Activated naive CD4-positive, alpha-beta T cell treated with anti-CD3 and anti-CD28 coated beads, Interleukin-2, amount 50 U/mL, for 16 hours (primary cell): ENCODE results near the gene CCT5.
A peak's percentile ranks its signal among the peaks of the same experiment; 100 is the strongest.
"Not testable (repeated sequence)": the region's sequence is repeated elsewhere in the genome, so short reads cannot be mapped to it uniquely, and the experiment has no call there.

Experiments
- DNase-seq: peaks from one replicate; pipeline ENCODE4 v3.0.0-alpha.2; 2020

CCT5 gene

DNA sequence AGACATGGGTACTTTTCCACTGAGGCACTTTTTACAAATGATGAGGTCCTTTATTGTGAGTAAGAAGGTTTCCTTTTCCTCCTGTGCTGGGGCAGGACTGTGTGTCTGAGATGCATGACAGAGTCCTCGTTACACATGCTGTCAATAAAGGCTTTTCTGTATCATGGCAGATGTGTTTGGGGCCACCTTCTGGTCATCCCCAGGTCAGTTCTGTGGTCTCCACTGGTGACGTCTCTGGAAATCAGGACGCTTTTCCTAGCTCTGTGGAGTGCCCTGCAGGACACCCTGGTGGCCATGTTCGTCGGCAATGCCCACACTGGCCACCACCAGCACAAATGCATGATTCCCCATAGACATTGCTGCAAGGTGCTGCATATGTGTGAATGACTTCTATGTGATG, 54.9 kb downstream of the CCT5 start:
- no peak for DNase-seq

DNA sequence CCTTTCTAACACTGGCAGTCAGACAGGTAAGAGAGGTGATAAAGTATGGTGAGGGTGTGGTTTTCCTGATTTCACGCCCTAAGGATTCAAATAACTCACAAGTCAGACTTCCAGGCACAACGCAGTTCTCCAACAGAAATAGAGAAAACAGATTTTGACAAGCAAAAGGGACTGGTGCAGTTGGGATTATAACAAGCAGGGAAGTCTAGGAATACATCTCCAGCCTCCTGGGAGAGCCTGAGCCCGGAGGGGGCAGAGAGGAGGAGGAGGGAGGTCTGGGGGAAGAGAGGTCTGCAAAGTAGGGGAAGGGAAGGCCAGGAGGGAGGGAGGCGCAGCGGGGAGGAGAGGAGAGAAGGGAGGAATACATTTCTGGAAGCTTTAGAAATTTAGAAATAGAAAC, 56.0 kb downstream of the CCT5 start:
- DNase-seq, result no peak

DNA sequence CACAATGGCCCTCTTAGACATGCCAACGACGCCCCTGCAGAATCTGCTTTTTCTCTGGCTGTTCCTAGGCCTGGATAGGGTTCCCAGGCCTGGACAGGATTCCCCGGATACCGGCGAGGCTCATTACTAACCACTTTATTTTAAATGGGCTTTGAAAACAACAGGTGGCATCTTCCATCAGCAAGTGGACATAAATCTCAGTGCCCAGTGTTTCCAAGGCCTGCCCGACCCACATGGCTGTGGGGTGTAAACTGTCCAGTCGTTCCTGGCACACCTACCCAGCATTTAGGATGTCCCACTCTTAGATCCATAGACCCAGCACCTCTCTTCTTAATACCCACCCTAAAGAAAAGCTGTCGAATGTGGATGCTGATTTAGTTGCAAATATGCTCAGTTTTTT, 56.7 kb downstream of the CCT5 start:
- DNase-seq, result no peak

DNA sequence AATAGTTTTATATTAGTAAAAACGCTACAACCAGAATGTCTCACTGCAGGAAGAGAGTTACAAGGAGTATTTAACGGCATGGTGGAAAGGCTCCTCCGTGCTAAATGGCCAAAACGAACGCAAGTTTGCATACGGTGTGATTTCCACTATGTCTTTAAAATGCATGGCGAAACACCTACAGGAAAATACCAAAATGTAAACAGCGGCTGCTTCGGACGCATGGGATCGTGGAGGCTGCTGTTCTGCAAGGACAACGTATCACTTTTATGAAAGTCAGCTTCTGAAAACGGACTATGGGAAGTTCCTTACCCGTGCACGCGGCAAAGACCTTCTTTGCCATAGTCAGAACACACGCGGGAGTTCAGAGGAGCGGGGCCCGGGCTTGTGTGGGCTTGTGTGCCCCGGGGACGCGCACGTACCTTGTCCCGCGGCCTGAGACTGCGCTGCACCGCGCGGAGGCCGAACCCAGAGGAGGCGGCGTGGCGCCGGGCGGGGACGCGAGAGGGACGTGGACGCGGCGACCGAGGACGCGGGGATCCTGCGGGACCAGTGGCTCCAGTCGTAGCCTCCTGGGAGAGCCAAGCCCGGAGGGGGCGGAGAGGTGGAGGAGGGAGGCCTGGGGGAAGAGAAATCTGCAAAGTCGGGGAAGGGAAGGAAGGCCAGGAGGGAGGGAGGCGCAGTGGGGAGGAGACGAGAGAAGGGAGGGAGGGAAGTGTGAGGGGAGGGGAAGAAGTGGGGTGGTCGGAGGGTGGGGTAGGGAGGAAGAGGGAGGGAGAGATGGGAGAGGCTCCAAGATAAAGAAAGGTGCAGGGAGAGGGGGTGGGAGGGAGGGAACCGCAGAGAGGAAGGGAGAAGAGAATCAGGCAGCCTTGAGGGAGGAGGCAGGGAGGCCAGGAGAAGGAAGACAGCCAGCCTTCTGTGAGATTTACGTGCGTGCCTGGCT, 57.4 kb downstream of the CCT5 start, which contains the start of gene CMBL:
TSS of gene CMBL (minus strand) at position 697 of the 943 bp plus-strand sequence. CDS start 17,140 bp downstream, outside the sequence.
- peak; percentile 36 for DNase-seq

DNA sequence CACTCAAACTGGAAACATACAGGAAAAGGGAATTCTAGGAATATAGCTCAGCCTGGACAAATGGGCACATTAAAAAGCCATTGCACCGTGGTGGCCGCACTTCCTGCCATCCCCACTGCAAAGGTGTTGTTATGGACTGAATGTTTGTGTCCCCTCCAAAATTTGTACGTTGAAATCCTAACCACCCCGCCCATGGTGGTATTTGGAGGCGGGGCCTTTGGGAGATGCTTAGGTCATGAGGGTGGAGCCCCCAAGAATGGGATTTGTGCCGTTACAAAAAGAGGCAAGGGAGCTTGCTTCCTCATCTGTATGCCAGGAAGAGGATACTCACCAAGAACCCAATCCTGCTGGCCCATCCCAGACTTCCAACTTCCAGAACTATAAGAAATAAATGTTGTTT, 58.8 kb downstream of the CCT5 start:
- no peak for DNase-seq

DNA sequence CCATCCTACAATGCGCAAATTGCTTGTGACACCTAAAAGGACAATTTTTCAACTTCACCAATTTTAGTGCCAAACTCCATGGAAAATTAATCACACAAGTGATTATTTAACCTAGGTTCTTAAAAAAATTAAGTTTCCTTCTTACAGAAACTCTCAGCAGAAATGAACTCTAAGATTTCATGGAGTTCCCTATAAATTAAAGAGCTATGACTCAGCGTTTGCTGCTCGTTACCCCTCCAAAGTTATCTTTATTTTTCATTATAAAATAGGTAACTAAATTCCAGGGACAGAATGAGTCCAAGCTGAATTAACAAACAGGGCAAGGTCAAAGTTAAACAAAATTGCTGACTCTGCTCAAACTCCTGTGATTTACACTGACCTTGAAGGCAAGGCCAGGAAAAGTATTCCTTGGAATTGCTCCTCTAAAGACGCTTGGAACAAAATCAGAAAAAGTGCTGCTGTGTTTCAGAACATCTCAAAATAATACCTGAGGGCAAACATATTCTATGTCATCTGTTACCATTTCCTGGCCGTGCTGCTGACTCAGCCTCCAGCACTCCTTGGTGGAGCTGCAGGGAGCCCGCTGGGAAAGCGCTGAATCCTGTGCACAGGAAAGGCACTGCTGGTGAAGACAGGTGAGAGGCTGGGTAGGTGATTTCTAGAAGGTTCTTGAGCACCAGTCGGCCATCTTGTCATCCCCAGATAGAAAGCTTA, 60.1 kb downstream of the CCT5 start:
- no peak for DNase-seq

DNA sequence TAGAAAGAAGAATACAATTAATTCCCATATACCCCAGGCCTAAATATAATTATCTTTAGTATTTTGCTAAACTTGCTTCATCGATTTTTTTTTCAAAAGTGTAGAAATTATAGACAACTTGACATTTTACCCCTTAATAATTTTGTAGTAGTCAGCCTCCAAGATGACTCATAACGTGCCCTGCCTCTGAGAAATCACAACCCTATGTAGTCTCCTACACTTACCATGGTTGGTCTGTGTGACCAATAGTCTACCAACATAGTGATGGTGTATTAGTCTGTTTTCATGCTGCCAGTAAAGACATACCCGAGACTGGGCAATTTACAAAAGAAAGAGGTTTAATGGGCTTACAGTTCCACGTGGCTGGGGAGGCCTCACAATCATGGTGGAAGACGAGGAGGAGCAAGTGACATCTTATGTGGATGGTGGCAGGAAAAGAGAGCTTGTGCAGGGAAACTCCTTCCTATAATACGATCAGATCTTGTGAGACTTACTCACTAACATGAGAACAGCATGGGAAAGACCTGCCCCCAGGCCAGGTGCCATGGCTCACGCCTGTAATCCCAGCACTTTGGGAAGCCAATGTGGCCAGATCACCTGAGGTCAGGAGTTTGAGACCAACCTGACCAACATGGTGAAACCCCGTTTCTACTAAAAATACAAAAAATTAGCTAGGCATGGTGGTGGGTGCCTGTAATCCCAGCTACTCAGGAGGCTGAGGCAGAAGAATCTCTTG, 60.9 kb downstream of the CCT5 start:
- not testable (repeated sequence) for DNase-seq

DNA sequence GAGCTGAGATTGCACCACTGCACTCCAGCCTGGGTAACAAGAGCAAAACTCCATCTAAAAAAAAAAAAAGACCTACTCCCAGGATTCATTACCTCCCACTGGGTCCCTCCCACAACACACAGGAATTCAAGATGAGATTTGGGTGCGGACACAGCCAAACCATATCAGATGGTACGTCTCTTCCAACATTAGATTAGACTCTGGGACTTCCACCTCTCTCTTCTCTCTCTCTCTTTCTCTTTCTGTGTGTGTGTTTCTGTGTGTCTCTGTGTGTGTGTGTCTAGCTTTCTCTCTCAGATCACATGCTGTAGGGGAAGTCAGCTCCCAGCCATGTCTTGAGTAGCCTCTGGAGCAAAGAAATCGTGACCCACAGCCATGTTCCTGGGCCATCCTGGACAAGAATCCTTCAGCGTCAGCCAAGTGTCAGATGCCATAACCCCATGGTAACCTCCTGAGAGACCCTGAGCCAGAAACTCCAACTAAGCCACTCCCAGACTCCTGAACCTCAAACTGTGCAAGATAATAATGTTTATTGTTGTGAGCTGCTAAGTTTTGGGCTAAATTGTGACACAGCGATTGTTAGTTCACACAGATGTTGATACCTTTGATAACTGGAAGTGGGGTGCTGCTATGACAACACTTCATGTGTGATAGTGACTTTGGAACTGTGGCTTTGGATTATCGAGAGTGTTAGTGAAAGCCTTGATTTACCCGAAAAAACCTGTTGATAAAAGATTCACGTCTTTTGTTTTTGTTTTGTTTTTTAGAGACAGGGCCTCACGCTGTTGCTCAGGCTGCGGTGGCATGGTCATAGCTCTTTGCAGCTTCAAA, 61.7 kb downstream of the CCT5 start:
- DNase-seq, result no peak

DNA sequence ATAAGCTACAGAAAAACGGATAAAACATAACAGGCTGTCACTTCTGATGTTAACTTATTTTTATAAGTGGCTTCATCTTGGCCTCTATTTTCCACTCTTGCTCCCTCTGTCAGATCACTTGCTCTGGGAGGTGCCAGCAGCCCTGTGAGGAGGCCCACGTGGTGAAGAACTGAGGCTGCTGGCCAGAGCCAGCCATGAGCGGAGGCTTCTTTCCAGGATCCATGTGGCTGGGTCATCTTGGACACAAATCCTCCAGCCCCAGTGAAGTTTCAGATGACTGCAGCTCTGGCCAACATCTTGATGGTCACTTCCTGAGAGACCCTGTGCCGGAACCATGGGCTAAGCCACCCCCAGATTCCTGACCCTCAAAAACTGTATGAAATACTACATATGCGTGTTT, 65.1 kb downstream of the CCT5 start:
- no peak for DNase-seq
